Neuron (in vitro differentiated cells): ENCODE measurements around the gene MRC2.

Source experiments
- H2AFZ ChIP-seq: one replicate; pipeline ENCODE4 v1.6.1; 2013; ENCODE audit warnings: low read depth, mild to moderate bottlenecking, inconsistent platforms, low read length, moderate library complexity
- H3K27me3 ChIP-seq: one replicate; pipeline ENCODE4 v1.6.1; 2013; ENCODE audit warnings: low read length; ENCODE audit not compliant: insufficient read depth
- H3K36me3 ChIP-seq: one replicate; pipeline ENCODE4 v1.6.1; 2013; ENCODE audit warnings: low read length; ENCODE audit not compliant: insufficient read depth
- H3K4me1 ChIP-seq: one replicate; pipeline ENCODE4 v1.6.1; 2013; ENCODE audit warnings: low read length; ENCODE audit not compliant: insufficient read depth
- H3K4me3 ChIP-seq: 2 replicates; pipeline ENCODE4 v1.5.1; 2013; ENCODE audit warnings: mild to moderate bottlenecking, low read length, moderate library complexity
- H3K9me3 ChIP-seq: one replicate; pipeline ENCODE4 v1.6.1; 2013; ENCODE audit warnings: low read length

Gene MRC2

DNA sequence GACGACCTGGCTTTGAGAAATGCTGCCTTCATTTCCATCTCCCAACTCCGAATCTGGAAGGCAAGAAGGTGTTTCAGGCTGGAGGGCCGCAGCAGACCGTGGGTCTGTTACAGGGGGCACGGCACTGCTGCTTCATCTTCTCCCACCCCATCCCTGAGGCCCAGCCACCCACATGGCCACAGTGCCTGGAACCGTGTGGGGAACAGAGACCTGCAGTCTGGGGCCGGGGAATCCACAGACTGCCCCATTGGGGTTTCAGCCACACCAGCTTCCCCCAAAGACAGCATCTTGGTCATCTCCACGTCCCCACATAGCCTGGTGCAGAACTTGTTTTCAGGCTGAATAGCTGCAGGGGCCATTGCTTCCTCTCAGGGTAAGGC lies 74.2 kb downstream of the MRC2 start:
- Histone ChIP-seq H3K4me1 (peaks cover 16% of the 10 kb centered on the region), H3K36me3 (no peaks in the 10 kb centered on the region), H2AFZ (no peak overlapping the region), H3K9me3 (no peaks in the 10 kb centered on the region), H3K4me3 (no peak overlapping the region), H3K27me3 (no peaks in the 10 kb centered on the region)

DNA sequence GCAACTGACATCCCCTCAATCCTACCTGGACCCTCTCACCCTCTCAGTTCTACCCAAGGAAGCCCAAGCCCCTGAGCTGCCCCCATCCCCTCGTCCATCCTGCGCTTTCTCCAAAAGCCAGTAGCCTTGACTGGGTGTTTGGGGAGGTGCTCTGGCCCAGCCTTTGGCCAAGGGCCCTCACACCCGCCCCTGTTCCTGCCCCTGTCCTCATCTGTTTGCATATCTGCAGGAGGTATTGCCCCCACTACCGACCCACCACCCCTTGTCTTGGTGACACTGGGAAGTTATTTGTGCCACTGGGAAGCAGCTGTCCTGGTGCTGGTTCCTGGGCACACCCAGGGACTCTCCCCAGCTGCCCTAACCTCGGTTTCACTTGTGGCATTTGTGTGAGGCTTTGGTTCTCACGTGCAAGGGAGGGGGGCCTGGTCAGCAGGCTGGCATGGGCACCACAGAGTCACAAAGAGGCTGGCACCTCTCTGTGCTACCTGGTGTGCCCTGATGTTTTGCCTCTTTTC lies 75.3 kb downstream of the MRC2 start:
- Histone ChIP-seq H3K36me3 (no peaks in the 10 kb centered on the region), H3K4me3 (no peak overlapping the region), H3K27me3 (no peaks in the 10 kb centered on the region), H2AFZ (no peak overlapping the region), H3K9me3 (peaks cover 4% of the 10 kb centered on the region), H3K4me1 (peaks cover 16% of the 10 kb centered on the region)

DNA sequence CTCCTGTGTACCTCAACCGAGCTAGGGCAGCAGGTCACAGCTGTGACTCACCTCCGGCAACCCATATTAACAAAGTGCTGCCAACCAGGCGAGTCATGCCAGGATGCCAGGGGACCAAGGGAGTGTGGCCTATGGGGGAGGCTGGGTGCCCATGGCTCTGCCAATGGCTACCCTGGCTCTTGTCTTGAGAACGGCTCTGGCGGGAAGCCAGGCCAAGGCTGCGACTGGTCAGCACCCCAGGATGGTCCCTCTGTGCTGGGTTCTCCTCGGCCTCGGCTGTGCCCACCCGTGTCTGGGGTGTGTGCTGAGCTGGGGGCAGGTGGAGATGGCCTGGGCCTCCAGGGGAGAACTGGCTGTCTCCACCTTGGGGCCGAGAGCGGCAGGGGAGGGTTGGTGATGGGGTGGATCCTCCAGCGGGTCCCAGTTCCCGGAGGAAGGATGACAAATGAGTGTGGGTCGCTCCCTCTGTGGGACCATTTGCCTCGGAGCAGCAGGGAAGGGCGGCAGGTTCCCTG lies 75.8 kb downstream of the MRC2 start:
- peaks cover 4% of the 10 kb centered on the region for H3K9me3 ChIP-seq
- H3K4me3 ChIP-seq = peak overlapping the region; percentile 60
- peaks cover 16% of the 10 kb centered on the region for H3K4me1 ChIP-seq
- peak overlapping the region; percentile 66 for H2AFZ ChIP-seq
- no peaks in the 10 kb centered on the region for H3K27me3 ChIP-seq
- H3K36me3 ChIP-seq = no peaks in the 10 kb centered on the region

DNA sequence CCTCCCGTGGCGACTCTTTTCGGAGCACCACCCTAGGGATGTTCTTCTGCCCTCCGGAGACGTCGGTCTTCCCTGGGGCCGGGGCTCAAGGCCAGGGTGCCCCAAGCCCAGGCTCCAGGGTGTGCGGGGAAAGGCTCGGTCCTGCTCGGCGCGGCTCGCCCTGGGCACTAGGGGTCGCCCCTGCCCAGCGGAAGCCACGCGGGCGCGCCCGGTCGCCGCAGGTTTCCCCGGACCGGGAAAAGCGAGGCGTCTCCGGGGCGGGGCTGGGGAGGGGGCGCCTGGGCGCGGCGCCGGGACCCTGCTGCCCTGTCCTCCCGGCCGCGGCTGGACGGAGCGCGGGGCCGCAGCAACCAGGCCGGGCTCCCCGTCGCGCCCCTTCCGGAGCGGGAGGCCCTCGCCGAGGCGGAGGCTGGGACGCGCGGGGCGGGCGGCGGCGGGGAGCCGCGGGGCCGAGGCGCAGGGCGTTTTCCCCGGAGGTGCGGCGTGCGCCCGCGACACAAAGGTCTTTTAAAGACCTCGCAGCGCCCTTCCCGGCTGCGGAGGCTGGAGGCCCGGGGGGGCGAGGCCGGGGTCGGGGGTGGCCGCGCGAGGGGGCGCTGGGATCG lies 76.4 kb downstream of the MRC2 start:
- peak overlapping the region; percentile 70 for H2AFZ ChIP-seq
- H3K9me3 ChIP-seq = peaks cover 10% of the 10 kb centered on the region
- H3K4me3 ChIP-seq = peak overlapping the region; percentile 60
- H3K4me1 ChIP-seq = peaks cover 16% of the 10 kb centered on the region
- no peaks in the 10 kb centered on the region for H3K27me3 ChIP-seq
- H3K36me3 ChIP-seq = no peaks in the 10 kb centered on the region

DNA sequence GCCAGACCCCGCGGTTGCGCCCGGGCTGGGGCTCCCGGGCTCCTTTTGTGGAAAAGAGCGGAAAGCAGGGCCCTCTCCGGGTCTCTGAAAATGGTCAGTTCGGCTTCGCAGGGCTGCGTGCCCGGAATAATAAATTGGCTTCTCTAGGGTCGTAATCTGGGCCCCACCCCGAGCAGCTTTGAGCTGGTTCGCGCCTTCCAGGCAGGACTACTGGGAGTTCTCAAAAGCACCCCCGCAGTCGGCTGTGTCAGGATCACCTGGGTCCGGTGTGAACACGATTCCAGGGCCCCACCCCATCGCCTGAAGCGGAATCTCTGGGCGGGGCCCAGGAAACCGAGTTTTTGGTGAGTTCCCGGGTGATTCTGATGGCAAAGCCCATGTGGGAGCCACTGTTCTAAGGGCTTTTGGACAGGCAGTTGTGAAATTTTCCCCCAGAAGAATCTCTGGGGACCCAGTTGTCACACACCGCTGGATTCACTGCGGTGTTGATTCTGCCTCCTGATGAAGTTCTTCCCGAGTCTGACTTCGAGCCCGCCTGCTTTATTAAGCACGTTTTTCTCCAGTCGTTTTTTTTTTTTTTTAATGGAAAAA lies 77.0 kb downstream of the MRC2 start:
- Histone ChIP-seq H3K36me3 (no peaks in the 10 kb centered on the region), H3K4me1 (peaks cover 16% of the 10 kb centered on the region), H3K4me3 (peak overlapping the region; percentile 60), H2AFZ (peak overlapping the region; percentile 70), H3K27me3 (no peaks in the 10 kb centered on the region), H3K9me3 (peaks cover 13% of the 10 kb centered on the region)

DNA sequence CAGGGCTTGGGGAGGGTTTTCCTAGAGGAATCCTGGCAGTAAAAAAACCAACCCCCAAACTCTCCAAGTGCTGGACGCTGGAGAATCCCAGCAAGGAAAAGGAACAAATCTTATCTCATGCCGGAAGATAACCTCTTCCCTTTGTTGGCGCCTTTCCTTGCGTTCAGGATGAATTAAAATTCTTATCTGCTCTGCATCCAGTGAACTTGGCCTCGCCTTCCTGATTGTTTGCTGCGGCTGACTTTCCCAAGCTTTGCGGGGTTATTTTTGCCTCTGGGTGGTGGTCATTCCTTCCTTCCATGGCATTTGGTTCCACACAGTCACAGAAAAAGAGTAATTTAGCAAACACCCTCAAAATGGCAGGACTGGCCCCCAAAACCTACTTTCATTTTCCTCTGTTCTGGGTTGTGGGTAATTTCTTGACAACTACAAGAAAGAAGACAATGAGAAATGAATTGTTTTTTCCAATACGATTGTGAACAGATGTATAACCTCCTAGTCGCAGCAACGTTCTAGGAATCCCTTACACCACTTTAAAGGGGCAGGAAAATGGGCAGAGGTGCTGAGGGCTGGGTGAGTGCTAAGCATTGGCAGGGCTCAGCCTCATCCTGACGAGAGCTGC lies 77.8 kb downstream of the MRC2 start:
- peak overlapping the region; percentile 60 for H3K4me3 ChIP-seq
- H3K9me3 ChIP-seq = peaks cover 15% of the 10 kb centered on the region
- peaks cover 16% of the 10 kb centered on the region for H3K4me1 ChIP-seq
- H3K36me3 ChIP-seq = no peaks in the 10 kb centered on the region
- H2AFZ ChIP-seq = peak overlapping the region; percentile 46
- no peaks in the 10 kb centered on the region for H3K27me3 ChIP-seq

DNA sequence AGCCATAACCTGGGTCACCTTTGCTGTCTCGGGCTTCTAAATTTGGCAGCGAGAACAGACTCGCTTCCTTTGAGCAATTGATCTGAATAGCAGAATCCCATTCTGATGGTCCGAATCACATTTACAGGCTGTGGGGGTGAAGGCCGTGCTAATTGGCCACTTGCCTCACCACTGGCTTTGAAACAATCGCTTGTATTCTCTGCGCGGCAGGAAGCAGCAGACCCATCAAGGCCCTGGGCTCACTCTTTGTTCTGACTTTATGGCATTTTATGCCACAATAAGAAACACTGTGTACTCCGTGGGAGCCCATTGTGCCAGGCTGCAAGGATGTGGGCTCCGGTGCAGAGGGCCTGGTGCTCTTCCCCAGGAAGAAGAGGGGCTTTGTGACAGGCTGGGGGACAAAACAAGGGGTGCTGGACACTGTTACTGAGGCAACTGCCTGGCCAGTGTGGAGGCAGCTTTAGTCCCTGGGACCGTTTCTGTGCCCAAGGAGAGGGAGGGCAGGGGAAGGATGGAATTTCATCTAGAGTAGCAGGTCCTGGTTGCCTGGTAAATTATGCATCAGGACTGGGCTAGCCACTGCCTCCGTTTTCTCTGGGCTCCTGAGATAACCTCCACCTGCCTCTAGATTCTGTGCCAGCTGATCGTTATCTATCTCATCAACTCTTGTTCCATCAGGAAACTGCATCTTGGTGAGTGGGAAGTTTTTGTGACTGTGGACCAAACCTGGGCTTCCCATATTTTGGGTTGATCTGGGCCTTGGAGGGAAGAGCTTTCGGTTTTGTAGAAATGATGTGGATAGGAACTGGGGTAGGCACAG lies 78.5 kb downstream of the MRC2 start:
- peak overlapping the region; percentile 46 for H2AFZ ChIP-seq
- H3K4me3 ChIP-seq = peak overlapping the region; percentile 60
- H3K27me3 ChIP-seq = no peaks in the 10 kb centered on the region
- H3K36me3 ChIP-seq = no peaks in the 10 kb centered on the region
- H3K9me3 ChIP-seq = peaks cover 15% of the 10 kb centered on the region
- H3K4me1 ChIP-seq = peaks cover 16% of the 10 kb centered on the region

DNA sequence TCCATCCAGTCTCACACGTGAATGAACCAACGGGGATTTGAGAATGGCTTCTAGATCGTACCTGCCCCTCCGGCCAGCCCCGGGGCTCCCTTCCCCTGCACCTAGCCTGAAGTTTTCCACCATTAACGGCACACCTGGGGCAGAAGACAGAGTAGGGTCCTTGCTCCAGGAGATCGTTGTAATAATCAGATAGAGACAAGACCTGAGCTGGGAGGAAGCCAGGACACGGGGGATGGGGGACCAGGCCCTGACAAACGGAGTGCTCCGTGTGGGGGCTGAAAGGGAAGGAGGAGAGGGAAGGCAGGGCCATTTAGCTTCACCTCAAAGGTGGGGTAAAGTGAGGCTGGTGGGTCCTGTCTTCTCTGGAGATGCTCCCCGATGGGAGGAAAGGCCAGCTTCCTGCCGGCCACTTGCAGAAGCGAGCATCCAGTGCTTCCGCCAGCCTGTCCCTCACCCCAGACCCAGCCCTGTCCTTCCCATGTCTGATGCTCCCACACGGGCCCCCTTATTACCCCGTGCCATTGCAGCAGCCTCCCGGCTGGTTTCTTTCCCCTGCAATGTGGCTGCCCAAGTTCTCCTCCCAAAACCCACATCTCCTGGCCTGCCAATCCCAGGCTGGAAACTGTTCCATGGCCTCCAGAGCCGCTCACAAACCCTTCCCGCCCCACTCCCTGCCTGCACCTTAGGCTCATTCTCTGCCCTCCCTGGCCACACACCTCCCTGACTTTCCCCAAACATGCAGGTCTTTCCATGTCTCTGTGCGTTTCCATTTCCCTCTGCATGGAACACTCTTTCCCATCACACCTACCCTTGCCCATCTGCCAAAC lies 79.3 kb downstream of the MRC2 start:
- no peaks in the 10 kb centered on the region for H3K36me3 ChIP-seq
- H3K9me3 ChIP-seq = peaks cover 15% of the 10 kb centered on the region
- H3K27me3 ChIP-seq = no peaks in the 10 kb centered on the region
- peak overlapping the region; percentile 60 for H3K4me3 ChIP-seq
- H2AFZ ChIP-seq = no peak overlapping the region
- peaks cover 16% of the 10 kb centered on the region for H3K4me1 ChIP-seq

DNA sequence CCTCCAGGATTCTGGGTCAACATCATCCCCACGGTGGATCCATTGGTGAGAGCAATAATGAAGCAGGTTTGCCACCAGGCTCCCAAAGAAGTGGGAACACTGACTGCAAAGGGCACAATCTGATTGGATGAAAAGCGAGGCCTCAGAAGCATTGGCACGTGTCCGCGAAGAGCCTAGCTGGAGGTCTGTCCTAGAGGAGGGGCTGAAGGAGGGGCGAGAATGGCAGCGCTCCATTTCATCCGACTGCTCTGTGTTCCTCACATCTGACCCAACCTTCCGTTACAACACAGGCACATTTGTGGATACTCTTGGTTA lies 79.9 kb downstream of the MRC2 start:
- H3K9me3 ChIP-seq = peaks cover 15% of the 10 kb centered on the region
- no peaks in the 10 kb centered on the region for H3K36me3 ChIP-seq
- peaks cover 16% of the 10 kb centered on the region for H3K4me1 ChIP-seq
- no peak overlapping the region for H2AFZ ChIP-seq
- no peaks in the 10 kb centered on the region for H3K27me3 ChIP-seq
- H3K4me3 ChIP-seq = no peak overlapping the region

DNA sequence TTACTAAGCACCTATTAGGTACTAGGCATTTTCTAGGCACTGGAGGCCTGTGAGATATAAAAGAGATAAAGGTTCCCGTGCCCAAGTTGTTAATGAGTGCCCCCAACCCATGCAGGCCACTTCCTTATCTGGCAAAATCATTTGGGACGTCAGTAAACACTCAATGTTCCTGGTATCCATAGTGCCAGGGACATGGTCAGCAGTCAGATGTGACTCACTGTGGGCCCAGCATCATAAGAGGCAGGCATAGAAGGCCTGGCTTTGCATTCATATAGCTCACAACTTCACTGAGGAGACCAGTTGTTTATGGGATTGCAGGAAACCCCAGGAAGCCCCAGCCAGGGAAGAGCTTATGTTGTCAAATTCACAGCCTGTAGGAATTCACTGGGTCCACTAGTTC lies 81.1 kb downstream of the MRC2 start:
- peaks cover 15% of the 10 kb centered on the region for H3K9me3 ChIP-seq
- H3K36me3 ChIP-seq = no peaks in the 10 kb centered on the region
- no peak overlapping the region for H3K4me3 ChIP-seq
- peaks cover 11% of the 10 kb centered on the region for H3K4me1 ChIP-seq
- H3K27me3 ChIP-seq = no peaks in the 10 kb centered on the region
- H2AFZ ChIP-seq = no peak overlapping the region

DNA sequence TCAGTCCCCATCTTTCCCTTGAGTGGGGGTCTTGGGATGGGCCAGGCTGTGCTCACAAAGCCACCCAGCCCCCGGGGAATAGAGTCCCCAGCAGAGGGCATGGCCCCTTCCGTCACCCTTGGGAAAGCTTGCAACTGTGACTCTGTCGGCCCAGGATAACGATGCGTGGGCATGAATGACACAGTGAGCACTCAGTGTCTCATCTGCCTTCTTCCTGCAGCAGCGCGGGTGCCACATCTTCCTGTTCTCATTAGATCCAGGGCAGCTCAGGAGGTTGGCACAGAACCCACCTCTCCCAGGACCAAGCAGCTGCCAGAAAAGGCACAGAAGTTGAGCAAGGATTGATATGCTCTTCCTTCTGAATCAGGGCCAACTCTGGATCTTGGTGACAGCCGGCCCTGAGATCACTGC lies 84.7 kb downstream of the MRC2 start:
- Histone ChIP-seq H3K36me3 (no peaks in the 10 kb centered on the region), H3K4me1 (no peaks in the 10 kb centered on the region), H3K27me3 (no peaks in the 10 kb centered on the region), H2AFZ (no peak overlapping the region), H3K9me3 (peaks cover 17% of the 10 kb centered on the region), H3K4me3 (no peak overlapping the region)

DNA sequence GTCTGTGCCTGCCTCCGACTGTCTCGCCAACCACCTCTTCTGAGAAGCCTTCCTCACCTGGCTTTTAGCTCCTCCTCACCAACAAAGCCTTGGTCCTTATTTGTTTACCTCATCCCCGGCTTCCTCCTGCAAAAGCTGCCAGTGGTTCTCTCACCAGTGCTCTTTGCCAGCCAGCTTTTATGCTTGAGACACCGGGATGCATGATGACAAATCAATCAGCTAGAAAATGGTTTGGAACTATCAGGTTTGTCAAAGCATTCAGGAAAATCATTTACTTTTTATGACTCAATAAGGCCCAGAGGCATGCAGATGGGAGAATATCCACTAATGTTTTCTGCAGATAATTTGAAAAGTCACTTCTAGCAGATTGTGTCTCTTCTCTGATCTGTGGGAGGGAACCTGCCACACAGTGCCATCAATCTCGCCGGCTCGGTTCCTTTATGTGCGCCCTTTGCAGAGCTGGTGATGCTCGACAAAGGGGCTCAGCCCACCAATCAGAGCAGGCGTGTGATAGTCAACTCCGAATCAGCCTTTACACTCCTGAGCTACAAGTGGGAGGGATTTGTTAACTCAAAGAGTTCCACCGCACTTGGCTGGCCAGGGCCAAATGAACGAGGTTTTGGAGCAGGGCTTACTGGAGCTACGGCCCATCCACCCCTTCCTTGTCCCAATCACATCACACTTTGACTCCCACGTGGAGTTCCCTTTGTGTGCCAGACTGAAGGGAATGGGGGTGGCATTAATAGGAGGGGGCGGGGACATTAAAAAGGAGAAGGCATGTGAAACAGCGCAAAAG lies 85.8 kb downstream of the MRC2 start:
- Histone ChIP-seq H3K9me3 (peaks cover 18% of the 10 kb centered on the region), H3K4me1 (no peaks in the 10 kb centered on the region), H3K27me3 (no peaks in the 10 kb centered on the region), H3K4me3 (no peak overlapping the region), H3K36me3 (no peaks in the 10 kb centered on the region), H2AFZ (no peak overlapping the region)
